SK-N-SH (cell line): Measurements from ENCODE around the gene ZNF750. TPM values are rescaled to one million over a fixed set of nuclear protein-coding genes. Genes with fewer than 3 reads are reported as not detected.

Experiments used
- CTCF ChIA-PET: fragments of 300-600, 350-600 bp; formaldehyde crosslinking; extraction: SDS; loops from one replicate; lab custom pipeline; 2021; lab: Yijun Ruan, JAX
- POLR2A ChIA-PET: fragments of 350-600 bp; sonication (Branson Sonifier 250); formaldehyde crosslinking; extraction: SDS; loops from one replicate; lab custom pipeline; 2020; ENCODE audit warnings: antibody characterized with exemption, inconsistent platforms; lab: Yijun Ruan, JAX
- DNase-seq: peaks from one replicate; pipeline ENCODE4 v3.0.0; 2012
- H2AFZ ChIP-seq: fragments of 200-600 bp; sonication (generic); 2 replicates; pipeline ENCODE4 v1.8.1; 2016; ENCODE audit warnings: antibody characterized with exemption, mild to moderate bottlenecking, low read depth
- H3F3A ChIP-seq: fragments of 200-600 bp; sonication (generic); replicated peaks from 2 replicates; pipeline ENCODE3; 2016; ENCODE audit warnings: antibody characterized with exemption, mild to moderate bottlenecking; ENCODE audit not compliant: insufficient read depth
- H3K27ac ChIP-seq, 2 experiments: fragments of 200-500 bp in 1 of 2; fragments of 200-600 bp in 1 of 2; sonication (Bioruptor generic) in 1 of 2; sonication (generic), shearing (Covaris generic) in 1 of 2; 2 replicates each; pipeline versions ENCODE4 v1.5.1 to v1.6.1; 2014 to 2016; ENCODE audit warnings: low read depth in 2 of 2, inconsistent platforms in 1 of 2, low read length in 1 of 2, mild to moderate bottlenecking in 1 of 2, mixed read lengths in 1 of 2
- H3K27me3 ChIP-seq: fragments of 200-600 bp; sonication (generic), shearing (Covaris generic); 2 replicates; pipeline ENCODE4 v1.6.1; 2016; ENCODE audit warnings: mixed run types; ENCODE audit not compliant: insufficient read depth
- H3K36me3 ChIP-seq, 2 experiments: fragments of 200-500 bp in 1 of 2; fragments of 200-600 bp in 1 of 2; sonication (Bioruptor generic) in 1 of 2; sonication (generic) in 1 of 2; replicated peaks in 1 of 2; 2 replicates each; pipeline versions ENCODE3 to v1.5.1; 2014 to 2016; ENCODE audit warnings: low read length in 1 of 2, mild to moderate bottlenecking in 1 of 2; ENCODE audit not compliant: insufficient read depth in 2 of 2, control insufficient read depth in 1 of 2
- H3K4me1 ChIP-seq, 2 experiments: fragments of 200-500 bp in 1 of 2; fragments of 200-600 bp in 1 of 2; sonication (Bioruptor generic) in 1 of 2; sonication (generic), shearing (Covaris generic) in 1 of 2; 2 replicates each; pipeline versions ENCODE4 v1.5.1 to v1.6.1; 2014 to 2016; ENCODE audit warnings: low read depth in 1 of 2, low read length in 1 of 2, mixed run types in 1 of 2; ENCODE audit not compliant: insufficient read depth in 2 of 2, control insufficient read depth in 1 of 2
- H3K4me2 ChIP-seq: fragments of 200-600 bp; sonication (generic), shearing (Covaris generic); 2 replicates; pipeline ENCODE4 v1.6.1; 2017; ENCODE audit warnings: mixed run types
- H3K4me3 ChIP-seq, 2 experiments: fragments of 200-500 bp in 1 of 2; fragments of 200-600 bp in 1 of 2; sonication (Bioruptor generic) in 1 of 2; sonication (generic), shearing (Covaris generic) in 1 of 2; 2 replicates each; pipeline versions ENCODE4 v1.5.1 to v1.8.1; 2014 to 2016; ENCODE audit warnings: low read depth in 2 of 2, inconsistent platforms in 1 of 2, low read length in 1 of 2, mild to moderate bottlenecking in 1 of 2, mixed read lengths in 1 of 2, moderate library complexity in 1 of 2
- H3K79me2 ChIP-seq: fragments of 200-600 bp; sonication (generic); 2 replicates; pipeline ENCODE4 v1.8.1; 2017; ENCODE audit warnings: mild to moderate bottlenecking; ENCODE audit not compliant: insufficient read depth
- H3K9ac ChIP-seq: fragments of 200-600 bp; sonication (generic); 2 replicates; pipeline ENCODE4 v1.6.1; 2017; ENCODE audit warnings: mixed run types
- H3K9me2 ChIP-seq: fragments of 200-600 bp; sonication (generic); 2 replicates; pipeline ENCODE4 v1.6.1; 2017; ENCODE audit warnings: mixed run types
- H3K9me3 ChIP-seq: fragments of 200-600 bp; sonication (generic); 2 replicates; pipeline ENCODE4 v1.6.1; 2017; ENCODE audit warnings: mixed run types, mild to moderate bottlenecking, moderate library complexity
- H4K20me1 ChIP-seq: fragments of 200-600 bp; sonication (generic); 2 replicates; pipeline ENCODE4 v1.6.1; 2017; ENCODE audit warnings: mild to moderate bottlenecking, mixed run types; ENCODE audit not compliant: insufficient read depth
- CHD2 ChIP-seq: fragments of 150-350 bp; IDR thresholded peaks from 2 replicates; pipeline ENCODE4 v1.6.1; 2018; ENCODE audit warnings: low read length; ENCODE audit not compliant: partially characterized antibody
- ELF1 ChIP-seq: IDR thresholded peaks from 2 replicates; pipeline ENCODE4 v1.4.0; 2012
- FOSL2 ChIP-seq: IDR thresholded peaks from 2 replicates; pipeline ENCODE4 v1.4.0; 2012; ENCODE audit warnings: low read depth, mild to moderate bottlenecking, moderate library complexity, borderline replicate concordance
- FOXJ3 ChIP-seq: sonication (generic); formaldehyde crosslinking; IDR thresholded peaks from 2 replicates; pipeline ENCODE4 v1.5.1; 2020; ENCODE audit warnings: mild to moderate bottlenecking, missing genetic modification reagents
- JUND ChIP-seq: IDR thresholded peaks from 2 replicates; pipeline ENCODE4 v1.4.0; 2012
- RXRA ChIP-seq: IDR thresholded peaks from 2 replicates; pipeline ENCODE4 v1.4.0; 2012; ENCODE audit warnings: low read depth, mild to moderate bottlenecking, borderline replicate concordance
- WGBS: methylation state at CpG from one replicate; pipeline ENCODE4 v1.1.6; 2017; ENCODE audit warnings: low lambda C conversion rate; 5-methylcytosine and 5-hydroxymethylcytosine counted together
- polyA plus RNA-seq, 3 experiments: library from polyadenylated mRNA; depleted of rRNA; stranded (reverse); fragments of >200 nt; gene quantifications; 2 replicates each; pipeline ENCODE4 v1.2.3, GENCODE V29; 2012
- TF ChIP-seq, protein P1 (sequence below): IDR thresholded peaks from 2 replicates; pipeline ENCODE4 v1.4.0; 2012; ENCODE audit warnings: low read depth, borderline replicate concordance

The ZNF750 gene
- polyA plus RNA-seq, 1 of the 3 experiments (the other 2 are of a cell fraction) = not detected

- CTCF ChIA-PET = interaction anchor here (1.5 kb wide), 2 partner anchors 16 to 78 kb away, joined by 3 to 5 read pairs; no protein-coding TSS in a partner anchor
- WGBS = 82% methylated on average over 20 of the region's 23 CpGs
- H3K9me3 ChIP-seq = no peaks in the 10 kb centered on the region
- peaks cover 26 to 40% of the 10 kb centered on the region in 2 experiments; a peak in 3 of 4 replicates for H3K4me1 ChIP-seq
- H4K20me1 ChIP-seq = peaks cover 6% of the 10 kb centered on the region
- H3K4me3 ChIP-seq = no peak overlapping the region
- no peak for DNase-seq
- peak overlapping the region; percentile 23; the same call in 1 of the 2 replicates for H2AFZ ChIP-seq
- peaks cover under 1 to 9% of the 10 kb centered on the region in 2 experiments for H3K36me3 ChIP-seq
- H3K9ac ChIP-seq = peak overlapping the region; percentile 33; the same call in 1 of the 2 replicates
- H3F3A ChIP-seq = peaks cover 10% of the 10 kb centered on the region
- peak overlapping the region; percentile 37 to 67; a peak in 3 of 4 replicates for H3K27ac ChIP-seq
- no peaks in the 10 kb centered on the region for H3K27me3 ChIP-seq
- H3K79me2 ChIP-seq = peaks cover 20% of the 10 kb centered on the region; the same call in 1 of the 2 replicates
- H3K4me2 ChIP-seq = peak overlapping the region; percentile 72
- TF ChIP-seq ELF1 (peak; percentile 86), RXRA (no peak), JUND (peak; percentile 62), FOSL2 (peak; percentile 71; the same call in 1 of the 2 replicates), CHD2 (no peak)
- TF ChIP-seq, protein P1, sequence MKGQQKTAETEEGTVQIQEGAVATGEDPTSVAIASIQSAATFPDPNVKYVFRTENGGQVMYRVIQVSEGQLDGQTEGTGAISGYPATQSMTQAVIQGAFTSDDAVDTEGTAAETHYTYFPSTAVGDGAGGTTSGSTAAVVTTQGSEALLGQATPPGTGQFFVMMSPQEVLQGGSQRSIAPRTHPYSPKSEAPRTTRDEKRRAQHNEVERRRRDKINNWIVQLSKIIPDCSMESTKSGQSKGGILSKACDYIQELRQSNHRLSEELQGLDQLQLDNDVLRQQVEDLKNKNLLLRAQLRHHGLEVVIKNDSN = no peak
- no peaks in the 10 kb centered on the region for H3K9me2 ChIP-seq
- POLR2A ChIA-PET = no interaction called here
These were observed 19.9 kb upstream of the ZNF750 start for GRCh38 chr17:82859431-82860403.

DNA sequence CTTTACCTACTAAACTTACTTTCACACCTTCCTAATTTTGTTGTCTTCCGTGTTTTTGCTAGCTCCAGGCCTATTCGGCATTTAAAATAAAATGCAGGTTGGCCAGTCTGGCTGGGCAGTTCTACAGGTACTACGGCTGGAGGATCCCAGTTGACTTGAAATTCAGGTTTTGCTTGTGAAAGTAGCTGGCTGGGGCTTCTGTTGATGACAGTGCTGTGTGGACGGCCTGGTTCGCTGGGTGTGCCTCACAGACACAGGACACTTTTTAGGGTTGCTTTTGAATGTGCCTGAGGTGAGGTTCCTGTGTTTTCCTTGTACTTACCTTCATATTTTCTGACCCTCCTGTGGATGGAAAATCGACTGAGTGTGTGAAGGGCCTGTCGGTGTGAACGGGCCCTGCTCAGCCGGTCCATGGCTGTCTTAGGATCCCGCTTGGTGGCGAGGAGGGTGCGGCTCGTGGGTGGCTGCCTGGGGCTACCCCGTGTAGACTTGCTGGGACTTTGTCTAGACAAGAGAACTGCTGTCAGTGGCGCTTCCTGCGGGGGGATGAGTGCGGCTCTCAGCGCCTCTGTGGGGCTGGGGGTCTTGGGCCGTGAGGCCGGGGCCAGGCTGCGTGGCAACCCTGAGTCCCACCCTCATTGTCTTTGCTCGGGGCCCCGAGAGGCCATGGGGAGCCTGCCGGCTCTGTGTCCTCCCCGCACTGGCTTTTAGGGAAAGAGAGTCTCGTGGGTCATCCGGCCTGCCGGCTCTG lies 18.7 kb upstream of the ZNF750 start:
- TF ChIP-seq ELF1 (no peak), FOXJ3 (CRISPR knock-in tag) (no peak)
- no peaks in the 10 kb centered on the region for H3K9me2 ChIP-seq
- 97% methylated on average over 21 of the region's 28 CpGs for WGBS
- H3K4me3 ChIP-seq = no peak overlapping the region
- H3K4me1 ChIP-seq = peaks cover 15 to 29% of the 10 kb centered on the region in 2 experiments; a peak in 3 of 4 replicates
- ChIA-PET CTCF (interaction anchor here (1.1 to 1.9 kb wide), 4 partner anchors 18 to 83 kb away, joined by 3 to 5 read pairs (median 4); no protein-coding TSS in a partner anchor), POLR2A (no interaction called here)
- no peaks in the 10 kb centered on the region for H4K20me1 ChIP-seq
- peak overlapping the region in 1 of 2 experiments; percentile 36; a peak in 1 of 4 replicates for H3K27ac ChIP-seq
- H2AFZ ChIP-seq = no peak overlapping the region
- H3K9me3 ChIP-seq = no peaks in the 10 kb centered on the region
- DNase-seq = no peak
- H3K27me3 ChIP-seq = no peaks in the 10 kb centered on the region
- H3F3A ChIP-seq = peaks cover 5% of the 10 kb centered on the region
- no peak overlapping the region for H3K4me2 ChIP-seq
- peaks cover 5 to 9% of the 10 kb centered on the region in 2 experiments for H3K36me3 ChIP-seq
- H3K9ac ChIP-seq = no peak overlapping the region
- peaks cover 17% of the 10 kb centered on the region; the same call in 1 of the 2 replicates for H3K79me2 ChIP-seq
